ENCODE data around the gene THAP8.
A peak's percentile ranks its signal among the peaks of the same experiment; 100 is the strongest.

Gene THAP8

GRCh38 chr19:35992907-35993765, 60.9 kb downstream of the THAP8 start:
- DNase-seq: no peak

GRCh38 chr19:35991731-35992450, 62.2 kb downstream of the THAP8 start:
- no peak for DNase-seq

DNA sequence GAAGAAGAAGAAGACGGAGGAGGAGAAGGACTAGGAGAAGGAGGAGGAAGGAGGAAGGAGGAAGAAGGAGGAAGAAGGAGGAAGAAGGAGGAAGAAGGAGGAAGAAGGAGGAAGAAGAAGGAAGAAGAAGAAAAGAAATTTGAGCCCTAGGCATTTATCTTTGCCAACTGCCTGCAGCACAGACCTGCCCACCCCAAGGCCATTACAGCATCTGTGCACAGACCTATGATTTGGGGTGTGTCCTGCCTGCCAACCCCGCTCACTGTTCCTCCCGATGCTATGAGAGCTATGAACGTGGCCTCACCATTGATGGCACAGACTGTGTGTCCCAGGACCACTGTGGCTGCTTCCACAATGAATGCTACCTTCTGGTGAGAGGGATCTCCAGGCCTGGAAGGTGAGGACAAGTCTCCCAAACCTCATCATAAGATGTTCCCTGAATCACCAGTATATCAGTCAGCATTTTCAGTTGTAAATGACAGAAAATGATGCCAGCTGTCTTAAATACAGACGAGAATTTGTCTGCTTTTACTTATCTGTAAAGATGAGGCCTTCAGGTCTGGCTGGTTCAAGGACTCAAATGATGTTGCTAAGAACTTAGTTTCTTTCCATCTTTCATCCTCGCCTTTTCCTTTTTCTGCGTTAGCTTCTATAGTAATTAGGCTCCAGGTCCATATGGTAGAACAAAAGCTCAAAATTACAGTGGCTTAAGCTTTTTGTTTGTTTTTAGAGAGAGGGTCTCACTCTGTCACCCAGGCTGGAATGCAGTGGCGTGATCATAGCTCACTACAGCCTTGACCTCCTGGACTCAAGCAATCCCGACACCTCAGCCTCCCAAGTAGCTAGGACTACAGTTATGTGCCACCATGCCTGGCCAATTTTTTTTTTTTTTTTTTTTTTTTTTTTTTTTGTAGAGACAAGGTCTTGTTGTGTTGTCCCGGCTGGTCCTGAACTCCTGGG, 63.0 kb downstream of the THAP8 start:
- DNase-seq: no peak

- DNase-seq: no peak
These were observed 63.9 kb downstream of the THAP8 start for GRCh38 chr19:35990156-35990555.

GRCh38 chr19:35988824-35989223, 65.3 kb downstream of the THAP8 start:
- no peak for DNase-seq

DNA sequence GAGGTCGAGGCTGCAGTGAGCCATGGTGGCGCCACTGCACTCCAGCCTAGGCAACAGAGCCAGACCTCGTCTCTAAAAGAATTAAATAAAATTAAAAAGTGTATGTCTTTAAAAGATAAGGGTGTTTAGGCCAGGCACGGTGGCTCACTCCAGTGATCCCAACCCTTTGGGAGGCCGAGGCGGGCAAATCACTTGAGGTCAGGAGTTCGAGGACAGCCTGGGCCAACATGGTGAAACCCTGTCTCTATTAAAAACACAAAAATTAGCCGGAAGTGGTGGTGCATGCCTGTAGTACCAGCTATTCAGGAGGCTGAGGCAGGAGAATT, 66.6 kb downstream of the THAP8 start:
- DNase-seq: no peak

DNA sequence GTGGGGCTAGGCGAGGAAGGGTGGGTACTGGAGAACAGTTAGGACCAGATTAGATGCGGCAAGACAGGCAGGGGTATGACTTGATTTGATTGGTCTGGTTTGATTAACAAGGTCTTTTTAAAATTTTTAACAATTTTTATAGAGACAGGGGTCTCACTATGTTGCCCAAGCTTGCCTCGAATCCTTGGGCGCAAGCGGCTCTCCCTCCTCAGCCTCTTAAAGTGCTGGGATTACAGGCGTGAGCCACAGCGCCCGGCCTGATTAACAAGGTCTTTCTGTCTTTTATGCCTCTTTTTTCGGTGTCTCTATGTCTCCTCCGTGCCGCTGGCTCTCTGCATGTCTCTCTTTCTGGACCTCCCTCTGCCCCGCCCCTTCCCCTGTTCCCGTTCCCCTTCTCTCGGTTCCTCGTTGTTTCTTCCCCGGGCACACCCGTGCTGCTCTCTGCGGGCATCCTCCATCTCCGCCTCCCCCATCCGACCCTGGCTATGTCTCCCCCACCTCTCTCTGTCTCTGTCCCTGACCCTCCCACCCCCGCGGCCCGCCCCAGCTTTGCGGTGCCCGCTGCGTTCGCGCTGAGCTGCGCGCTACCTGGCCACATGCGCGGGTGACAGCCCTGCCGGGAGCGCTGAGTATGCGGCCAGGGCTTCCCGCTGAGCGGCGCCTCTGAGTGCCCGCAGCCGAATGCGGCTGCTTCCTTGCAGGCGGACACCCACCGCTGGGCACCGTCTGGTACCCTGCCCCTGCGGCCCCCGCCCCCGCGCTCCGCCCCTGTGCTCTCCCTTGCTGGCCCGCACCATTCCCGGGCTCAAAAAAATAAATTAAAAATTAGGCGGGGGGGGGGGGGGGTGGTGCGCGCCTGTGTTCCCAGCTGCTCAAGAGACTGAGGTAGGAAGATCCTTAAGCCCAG, 67.2 kb downstream of the THAP8 start:
- DNase-seq: peak; percentile 14

DNA sequence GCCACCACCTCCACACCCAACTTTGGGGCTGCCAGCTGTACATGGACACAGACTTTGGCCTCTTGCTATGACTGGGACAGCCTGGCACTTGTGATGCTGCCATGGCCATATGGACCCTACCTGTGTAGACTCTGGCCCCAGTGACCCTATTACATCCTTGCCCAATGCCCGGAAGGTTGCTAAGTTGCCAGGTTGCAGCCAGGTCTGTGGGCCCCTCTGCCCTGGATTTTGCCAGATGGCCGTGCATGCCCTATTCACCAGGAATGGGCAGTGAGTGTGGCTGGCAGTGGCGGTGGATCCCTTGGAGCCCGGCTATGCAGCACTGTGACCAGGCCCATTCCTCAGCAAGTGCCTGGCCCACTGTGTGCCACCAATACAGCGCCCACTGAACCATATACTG, 68.0 kb downstream of the THAP8 start:
- no peak for DNase-seq

All from SHP77 treated with DMSO at 0.1 percent for 48 hours (cell line).